NCI-H1930 (cell line): ENCODE measurements around the gene WDR70.
"Not testable (repeated sequence)": the region's sequence is repeated elsewhere in the genome, so short reads cannot be mapped to it uniquely, and the experiment has no call there.

Experiments
- DNase-seq, 2 experiments: peaks; one replicate each; lab custom pipeline; 2025; lab: John Stamatoyannopoulos, UW

Gene WDR70

DNA sequence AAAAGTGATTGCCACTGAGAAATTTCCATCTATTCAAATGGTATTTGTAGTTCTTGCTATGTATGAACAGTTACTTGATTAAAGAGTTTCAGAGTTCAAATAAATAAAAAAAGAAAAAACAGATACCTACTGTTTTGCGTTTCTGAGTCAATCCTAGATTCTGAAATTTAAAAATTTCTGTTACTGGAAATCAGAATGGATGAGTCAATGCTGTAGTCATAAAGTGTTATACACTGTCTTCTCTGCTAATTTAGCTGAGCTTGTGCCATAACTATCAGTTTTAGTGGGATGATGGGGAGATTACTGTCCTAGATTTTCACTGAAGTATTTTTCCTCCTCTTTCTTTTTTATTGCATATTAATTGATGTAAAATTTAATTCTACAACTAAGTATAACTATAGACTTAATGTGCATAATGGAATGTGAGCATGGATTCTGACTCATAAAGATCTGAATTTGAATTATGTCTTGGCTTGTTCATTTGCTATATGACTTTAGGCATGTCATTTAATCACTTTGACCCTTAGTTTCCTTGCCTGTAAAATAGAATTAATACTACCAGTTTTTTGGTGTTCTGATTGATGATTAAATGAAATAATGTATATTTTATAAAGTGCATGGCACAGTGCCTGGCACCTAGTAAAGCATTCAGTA, 75.4 kb downstream of the WDR70 start:
- not testable (repeated sequence) for DNase-seq

DNA sequence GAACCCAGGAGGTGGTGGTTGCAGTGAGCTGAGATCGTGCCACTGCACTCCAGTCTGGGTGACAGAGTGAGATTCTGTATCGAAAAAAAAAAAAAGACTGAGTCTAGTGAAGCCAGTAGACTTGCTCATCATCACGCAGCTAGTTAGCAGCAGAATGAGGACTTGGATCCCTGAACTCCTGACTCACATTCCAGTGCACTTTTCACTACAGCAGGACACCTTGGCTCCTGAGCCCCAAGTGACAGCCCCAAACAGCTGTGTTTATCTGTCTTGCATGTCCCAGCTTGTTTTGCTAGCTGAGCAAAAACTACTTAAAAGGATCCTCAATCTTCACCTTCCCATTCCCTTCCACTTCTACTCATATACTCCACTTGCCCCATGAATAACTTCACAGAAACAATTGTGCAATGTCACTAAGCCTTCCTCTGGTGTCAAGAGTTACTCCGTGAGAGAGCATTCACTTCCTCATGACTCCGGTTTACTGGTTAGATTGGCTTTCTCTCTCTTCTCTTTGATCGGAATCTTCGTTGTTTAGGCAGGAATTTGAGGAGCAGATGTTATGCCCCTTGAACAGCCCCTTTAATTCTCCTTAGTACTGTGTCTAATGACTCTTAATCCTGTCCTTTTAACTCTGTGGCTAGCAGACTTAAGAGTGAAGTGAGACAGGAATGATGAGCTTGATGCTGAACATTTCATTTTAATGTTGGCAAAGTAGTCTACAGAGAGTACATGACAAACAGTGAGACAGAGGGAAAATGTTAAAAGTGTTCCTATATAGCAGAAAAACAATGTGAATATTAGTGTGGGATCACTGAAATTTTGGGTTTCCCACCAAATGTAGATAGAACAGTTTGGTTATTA, 84.3 kb downstream of the WDR70 start:
- DNase-seq, result not testable (repeated sequence)

DNA sequence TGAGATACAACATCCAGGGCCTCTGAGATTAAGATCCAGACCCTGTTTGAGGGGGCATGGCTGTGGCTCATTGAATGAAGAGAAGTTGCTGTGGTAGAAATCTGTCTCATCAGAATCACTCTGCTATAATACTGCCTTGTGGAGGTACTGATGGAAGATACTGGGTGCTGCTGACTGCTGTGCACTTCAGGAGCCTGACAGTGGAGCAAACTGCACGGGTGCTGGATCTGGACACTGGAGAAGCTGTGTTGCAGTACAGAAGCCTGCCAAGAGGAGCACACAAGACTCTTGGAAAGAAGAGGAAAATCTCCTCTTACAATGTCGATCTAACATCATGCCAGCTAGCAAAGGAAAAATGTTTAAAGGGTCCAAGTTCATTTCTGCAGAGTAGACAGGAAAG, 85.5 kb downstream of the WDR70 start:
- not testable (repeated sequence) for DNase-seq

DNA sequence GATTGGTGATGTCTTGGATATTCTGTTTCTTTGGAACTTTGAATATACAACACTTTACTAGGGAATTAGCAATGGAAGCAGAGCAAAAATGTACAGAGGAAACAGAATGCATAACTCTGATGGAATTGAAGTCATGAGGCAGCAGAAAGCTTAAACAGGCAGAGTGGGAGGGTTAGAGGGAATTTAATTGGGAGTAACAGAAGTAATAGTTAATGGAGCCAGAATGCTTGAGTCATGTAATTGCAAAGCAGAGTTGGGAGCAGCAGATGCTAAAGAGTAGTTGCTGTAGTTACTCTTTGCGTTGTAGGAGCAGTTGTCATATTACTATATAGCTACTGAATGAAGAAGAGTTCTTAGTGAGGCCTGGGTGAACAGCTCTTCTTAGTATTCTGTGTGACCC, 90.3 kb downstream of the WDR70 start:
- DNase-seq, result not testable (repeated sequence)

DNA sequence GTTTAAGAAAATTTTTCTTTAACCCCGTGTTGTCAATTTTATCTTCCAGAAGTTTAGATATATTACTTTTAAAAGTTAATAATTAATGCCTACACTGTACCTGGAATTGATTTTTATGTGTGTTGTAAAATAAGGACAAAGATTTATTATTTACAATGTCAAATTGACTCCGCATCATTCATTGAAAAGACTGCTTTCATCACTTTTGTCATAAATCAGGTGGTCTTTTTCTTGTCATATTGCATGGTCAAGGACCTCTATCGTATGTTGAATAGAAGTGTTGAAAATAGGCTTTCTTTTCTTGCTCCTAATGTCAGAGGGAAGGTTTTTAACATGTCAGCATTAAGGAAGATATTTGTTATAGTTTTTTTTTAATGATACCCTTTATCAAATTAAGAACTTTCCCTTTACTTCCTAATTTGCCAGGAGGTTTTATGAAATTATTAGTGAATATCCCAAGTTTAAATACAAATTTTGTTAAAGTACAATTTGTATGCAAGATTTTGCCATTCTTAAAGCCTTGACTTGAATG, 92.6 kb downstream of the WDR70 start:
- no peak for DNase-seq

DNA sequence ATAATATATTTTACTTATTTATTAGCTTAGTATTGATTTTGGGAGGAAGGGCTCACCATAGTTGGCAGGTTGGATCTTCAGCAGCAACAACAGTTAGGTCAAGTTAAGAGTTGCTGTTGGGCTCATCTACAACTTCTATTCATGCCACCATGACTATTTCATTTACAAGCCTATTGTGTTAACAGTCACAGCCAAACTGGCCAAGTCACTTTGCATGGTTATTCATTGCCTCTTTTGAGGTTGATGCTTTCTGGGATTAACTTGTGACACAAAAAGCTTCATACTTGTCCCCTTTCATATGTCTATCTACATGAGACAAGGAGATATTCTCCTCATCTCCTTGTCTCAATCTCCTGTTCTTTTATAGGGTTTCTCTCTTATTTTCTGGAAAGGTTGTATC, 98.3 kb downstream of the WDR70 start:
- no peak for DNase-seq

DNA sequence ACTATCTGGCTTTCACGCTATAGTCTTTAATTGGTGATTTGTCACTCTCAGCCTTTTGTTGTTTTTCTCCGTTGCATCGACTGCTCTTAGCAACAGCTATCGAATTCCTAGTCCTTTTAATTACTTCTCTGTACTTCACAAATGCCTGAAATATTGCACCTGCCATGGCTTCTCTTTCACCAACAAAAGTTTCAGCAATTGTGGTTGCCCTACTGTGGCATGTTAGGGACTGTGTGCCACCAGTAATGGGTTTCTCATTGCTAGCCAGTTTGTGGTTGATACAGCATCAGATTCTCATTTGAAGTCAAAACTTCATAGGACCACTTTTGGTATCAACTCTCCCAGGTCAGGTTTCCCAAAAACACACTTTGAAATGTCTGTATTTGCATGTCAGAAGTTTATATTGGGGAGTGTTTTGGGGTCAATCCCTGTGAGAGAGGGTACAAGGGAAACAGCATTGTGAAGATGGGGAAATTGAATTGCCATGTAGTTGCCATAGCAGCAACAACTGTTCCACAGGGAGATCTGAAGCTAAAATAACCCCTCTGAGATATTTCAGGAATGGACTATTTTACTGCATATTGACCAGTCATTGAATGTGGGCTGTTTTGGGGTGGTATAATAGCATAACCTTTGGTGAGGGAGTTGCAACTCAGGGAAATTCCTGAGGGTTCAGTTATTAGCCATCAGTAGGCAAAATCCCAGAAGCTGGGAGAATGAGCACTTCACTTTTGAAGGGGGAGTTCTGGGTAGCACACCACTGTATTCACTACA, 99.2 kb downstream of the WDR70 start:
- DNase-seq, result no peak

DNA sequence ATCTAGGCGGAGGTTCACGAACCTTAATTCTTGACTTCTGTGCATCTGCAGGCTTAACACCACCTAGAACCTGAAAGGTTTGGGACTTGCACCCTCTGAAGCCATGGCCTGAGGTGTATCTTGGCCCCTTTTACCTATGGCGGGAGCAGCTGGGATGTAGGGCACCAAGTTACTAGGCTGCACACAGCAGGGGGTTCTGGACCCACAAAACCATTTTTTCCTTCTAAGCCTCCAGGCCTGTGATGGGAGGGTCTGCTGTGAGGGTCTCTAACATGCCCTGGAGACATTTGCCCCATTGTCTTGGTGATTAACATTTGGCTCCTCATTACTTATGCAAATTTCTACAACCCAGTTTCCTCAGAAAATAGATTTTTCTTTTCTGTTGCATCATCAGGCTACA, 102.3 kb downstream of the WDR70 start:
- not testable (repeated sequence) for DNase-seq

DNA sequence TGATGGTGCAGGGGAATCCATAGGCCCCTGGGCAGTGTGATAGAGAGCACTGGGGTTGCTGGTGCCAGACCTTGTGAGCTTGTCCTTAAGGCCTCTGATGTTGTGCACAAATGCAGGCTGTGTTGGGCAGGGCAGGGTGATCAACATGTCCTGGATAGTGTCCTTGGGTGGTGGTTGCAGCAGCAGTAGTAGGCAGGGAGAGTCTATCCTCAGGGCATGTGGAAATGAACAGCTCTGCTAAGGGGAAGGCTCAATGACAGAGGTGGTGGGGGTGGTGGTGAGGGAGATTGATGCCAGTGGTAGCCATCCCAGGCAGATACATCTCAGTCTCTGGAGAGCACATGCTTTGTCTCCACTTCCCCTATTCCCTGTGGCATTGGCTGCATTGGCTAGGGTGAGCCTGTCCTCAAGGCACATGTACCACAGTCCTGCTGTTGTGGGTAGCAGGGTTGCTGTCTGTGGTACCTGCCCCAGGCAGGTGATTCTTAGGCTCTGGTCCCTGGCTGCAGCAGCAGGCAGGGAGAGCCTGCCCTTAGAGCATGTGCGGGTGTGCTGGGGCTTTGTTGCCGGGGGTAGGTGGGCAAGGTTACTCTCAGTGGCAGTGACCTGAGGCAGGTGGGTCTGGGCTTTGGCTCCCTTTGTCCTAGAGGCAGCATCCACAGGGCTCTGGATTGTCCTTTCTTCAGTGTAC, 111.1 kb downstream of the WDR70 start:
- DNase-seq, result no peak

DNA sequence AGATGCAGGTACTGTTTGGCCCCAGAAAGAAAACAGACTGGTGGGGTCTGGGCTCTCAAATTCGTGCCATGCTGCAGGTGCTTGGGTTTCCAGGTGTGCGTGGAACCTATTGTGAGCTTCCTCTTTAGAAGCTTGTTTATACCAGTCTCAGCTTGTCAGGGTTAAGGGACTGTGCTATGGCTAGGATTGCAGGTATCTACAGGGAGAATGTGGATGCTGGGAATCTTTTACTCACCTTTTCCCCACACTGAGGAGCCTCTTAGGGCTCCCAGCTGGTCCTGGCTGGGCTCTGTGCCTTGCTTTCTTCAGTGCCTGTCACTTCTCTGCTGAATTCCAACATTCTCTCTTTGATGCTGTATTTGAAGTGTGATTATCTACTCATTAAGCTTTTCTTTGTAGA, 111.8 kb downstream of the WDR70 start:
- no peak for DNase-seq

DNA sequence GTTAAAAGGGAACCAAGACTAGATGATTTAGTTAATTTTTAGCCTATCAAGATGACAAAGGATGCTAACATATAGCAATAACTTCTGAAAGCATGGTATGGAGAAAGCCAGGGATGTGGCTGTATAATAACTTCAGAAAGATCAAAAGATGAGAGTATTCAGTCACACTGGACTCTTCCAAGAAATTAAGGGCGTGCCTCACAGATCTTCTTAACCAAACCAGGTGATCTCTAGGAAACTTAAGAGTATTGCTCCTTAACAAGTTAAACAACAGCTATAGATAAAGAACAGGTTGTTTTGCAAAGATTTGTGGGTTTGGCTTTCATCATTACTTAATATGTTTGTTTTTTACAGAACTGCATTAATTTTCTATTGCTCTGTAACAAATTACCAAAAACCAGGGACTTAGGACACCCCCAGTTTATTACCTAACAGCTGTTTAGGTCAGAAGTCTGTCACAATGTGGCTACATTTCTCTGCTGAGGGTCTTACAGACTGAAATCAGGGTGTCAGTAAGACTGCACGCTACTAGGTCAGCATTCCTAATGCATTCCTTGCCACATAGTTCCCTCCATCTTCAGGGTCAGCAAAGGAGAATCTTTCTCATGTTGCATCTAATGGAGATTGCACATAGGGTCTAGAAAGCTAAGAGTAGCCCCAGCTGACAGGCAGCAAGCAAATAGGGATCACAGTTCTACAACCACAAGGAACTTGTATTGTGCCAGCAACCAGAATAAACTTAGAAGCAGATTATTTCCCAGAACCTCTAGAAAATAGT, 113.8 kb downstream of the WDR70 start:
- no peak for DNase-seq

DNA sequence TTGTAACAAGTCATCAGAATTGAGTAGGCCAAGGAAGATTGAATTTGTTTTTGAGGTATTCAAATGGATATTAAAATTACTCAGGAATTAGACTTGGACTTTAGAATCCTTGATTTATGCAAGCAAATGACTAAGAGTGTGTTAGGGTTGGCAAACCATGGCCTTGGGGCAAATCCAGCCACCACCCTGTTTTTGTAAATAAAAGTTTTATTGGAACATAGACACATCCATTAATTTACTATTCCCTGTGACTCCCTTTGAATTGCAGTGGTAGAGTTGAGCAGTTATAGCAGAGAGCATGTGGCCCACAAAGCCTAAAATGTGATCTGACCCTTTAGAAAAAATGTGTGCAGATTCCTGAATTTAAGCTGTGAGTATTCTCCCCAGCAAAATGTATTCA, 115.6 kb downstream of the WDR70 start:
- no peak for DNase-seq

DNA sequence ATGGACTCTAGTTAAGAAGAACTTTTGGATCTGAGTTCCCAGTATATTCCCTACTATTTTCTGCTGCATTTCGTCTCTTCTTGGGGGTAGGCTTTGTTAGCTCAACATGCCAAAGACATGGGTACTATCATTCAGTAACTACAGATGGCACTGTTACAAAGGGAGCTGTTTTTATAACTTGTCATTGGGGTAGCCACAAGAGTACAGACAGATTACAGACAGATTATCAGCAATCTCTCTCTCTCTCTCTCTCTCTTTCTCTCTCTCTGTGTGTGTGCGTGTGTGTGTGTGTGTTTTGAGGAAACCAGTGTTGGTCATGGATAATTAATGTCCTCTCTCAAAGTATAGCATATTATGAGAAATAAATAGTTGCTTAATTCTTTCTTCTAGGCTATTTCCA, 116.1 kb downstream of the WDR70 start:
- DNase-seq, result no peak

DNA sequence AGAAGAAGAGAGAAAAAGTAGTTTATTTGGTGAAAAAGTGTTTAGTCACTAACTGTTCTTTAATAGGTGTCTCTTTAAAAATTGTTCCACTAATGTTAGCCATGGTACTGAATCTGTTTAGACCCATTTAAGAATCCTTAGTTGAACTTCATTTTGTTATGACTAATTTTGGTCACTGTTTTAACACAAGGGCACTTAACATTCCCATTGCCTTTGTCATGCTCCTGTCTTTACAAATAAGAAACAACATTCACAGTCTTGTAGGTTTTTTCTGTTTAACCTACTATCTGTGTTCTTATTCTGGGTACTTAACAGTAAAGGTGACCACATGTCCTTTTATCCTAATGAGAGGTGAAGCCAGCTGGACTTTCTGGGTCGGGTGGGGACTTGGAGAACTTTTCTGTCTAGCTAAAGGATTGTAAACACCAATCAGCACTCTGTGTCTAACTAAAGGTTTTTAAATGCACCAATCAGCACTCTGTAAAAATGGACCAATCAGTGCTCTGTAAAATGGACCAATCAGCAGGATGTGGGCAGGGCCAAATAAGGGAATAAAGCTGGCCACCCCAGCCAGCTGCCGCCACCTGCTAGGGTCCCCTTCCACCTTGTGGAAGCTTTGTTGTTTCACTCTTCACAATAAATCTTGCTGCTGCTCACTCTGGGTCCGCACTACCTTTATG, 116.7 kb downstream of the WDR70 start:
- DNase-seq, result no peak

DNA sequence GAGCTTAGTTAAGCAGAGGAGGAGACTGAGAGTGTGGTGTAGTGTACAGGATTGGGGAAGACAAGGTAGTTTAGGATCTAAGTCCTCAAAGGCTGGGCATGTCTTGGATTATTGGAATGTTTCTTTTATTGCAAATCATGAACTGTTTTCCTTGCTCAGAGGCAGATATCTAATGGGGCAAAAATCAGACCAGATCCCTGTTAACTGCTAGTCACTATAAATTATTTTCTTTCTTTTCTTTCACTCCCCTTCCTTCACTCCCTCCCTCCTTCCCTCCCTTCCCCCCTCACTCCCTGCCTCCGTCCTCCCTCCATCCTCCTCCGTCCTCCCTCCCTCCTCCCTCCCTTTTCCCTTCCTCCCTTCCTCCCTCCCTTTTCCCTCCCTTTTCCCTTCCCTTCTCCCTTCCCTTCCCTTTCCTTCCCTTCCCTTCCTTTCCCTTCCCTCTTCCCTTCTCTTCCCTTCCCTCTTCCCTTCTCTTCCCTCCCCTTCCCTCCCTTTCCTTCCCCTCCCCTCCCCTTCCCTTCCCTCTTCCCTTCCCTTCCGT, 117.9 kb downstream of the WDR70 start:
- DNase-seq, result no peak

DNA sequence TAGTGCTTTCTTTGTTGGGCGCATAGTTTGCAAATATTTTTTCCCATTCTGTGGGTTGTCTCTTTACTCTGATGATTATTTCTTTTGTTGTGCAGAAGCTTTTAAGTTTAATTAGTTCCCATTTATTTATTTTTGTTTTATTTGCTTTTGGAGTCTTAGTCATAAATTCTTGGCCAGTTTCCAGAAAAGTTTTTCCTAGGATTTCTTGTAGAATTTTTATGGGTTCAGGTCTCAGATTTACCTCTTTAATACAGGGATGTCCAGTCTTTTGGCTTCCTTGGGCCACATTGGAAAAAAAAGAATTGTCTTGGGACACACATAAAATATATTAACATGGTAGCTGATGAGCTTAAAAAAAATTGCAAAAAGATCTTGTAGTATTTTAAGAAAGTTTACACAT, 122.0 kb downstream of the WDR70 start:
- no peak for DNase-seq

DNA sequence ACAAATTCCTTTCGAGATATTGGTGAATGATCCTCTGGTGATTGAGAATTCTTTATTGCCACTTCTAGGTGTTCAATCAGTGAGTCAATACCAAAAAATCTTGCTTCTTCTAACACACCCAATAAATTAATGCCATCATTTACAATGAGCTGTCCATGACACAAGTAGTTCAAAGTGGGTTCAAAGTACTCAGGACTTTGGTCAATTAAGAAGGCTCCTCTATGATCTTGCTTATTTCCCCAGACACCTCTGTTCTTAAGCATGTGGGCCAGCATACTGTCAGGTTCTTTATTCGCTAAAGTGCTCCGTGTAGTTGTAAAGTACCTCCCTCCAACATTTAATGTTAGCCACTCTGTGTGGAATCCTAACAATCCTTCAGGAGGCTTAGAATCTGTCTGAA, 127.1 kb downstream of the WDR70 start:
- no peak for DNase-seq

DNA sequence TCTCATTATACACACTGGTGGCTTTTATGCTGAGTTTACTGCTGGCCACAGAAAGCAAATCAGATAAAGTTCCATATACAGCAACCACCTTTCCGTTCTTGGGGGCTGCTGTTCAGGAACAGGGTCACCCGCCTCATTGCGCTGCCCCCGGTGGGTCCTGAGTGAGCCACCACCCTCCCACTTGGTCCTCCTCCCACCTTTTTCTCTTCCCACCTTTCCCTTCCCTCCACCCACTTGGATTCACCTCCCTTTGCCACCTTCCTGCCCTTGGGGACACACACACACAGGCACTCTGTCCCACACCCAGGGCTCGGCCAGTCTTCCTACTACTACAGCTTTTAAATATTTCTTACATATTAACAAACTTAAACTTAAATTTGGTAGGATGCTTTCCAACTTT, 127.6 kb downstream of the WDR70 start:
- DNase-seq, result no peak

DNA sequence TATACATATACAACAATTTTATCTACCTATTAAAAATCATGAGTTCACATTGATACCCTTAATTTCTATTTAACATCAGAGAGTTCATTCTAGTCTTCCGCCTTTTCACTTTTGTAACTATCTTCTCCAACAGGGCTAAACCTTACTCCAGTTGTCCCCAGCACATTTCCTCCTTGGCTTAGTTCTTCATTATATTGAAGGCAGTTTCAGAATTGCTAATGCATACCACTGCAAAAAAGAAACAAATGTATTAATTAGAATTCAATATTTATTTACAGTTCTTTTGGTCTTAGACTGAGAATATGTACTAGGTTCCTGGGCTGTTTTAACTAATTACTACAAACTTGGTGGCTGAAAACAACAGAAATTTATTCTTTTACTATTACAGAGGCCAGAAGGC, 132.5 kb downstream of the WDR70 start:
- DNase-seq, result no peak

DNA sequence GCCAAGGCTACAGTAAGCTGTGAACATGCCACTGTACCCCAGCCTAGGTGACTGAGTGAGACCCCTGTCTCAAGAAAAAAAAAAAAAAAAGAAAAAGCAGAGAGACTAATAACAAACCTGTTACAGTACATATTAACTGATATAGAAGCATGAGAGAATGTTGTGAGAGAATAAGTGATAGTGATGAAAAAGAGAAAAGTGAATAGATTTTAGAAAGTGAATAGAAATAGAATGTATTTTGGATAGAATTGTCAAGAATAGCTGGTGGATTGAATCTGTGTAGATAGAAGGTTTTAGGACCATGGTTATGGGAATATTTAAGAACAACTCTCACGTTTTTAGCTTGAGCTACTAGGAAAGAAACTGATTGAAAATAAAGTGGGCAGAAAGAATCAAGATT, 135.8 kb downstream of the WDR70 start:
- no peak for DNase-seq
